ENCODE results near the gene TECPR2. TPM values are rescaled to one million over a fixed set of nuclear protein-coding genes. Genes with fewer than 3 reads are reported as not detected.
A peak's percentile ranks its signal among the peaks of the same experiment; 100 is the strongest.
"Not testable (repeated sequence)": the region's sequence is repeated elsewhere in the genome, so short reads cannot be mapped to it uniquely, and the experiment has no call there.

Gene TECPR2
- total RNA-seq, 1 experiment from 2014 or later, result 29.7 TPM

GRCh38 chr14:102545461-102546265 is 182.9 kb downstream of the TECPR2 start:
- Histone ChIP-seq H3K9me3 (ENCODE audit: insufficient read depth, low read depth) (no peaks in the 10 kb centered on the region), H3K9me2 (ENCODE audit: insufficient read depth) (no peaks in the 10 kb centered on the region), H3K4me2 (peak overlapping the region; percentile 73), H3F3A (ENCODE audit: insufficient read depth, low read depth) (peaks cover 28% of the 10 kb centered on the region; the same call in 1 of the 2 replicates), H2AFZ (no peak overlapping the region), H3K27ac (no peak overlapping the region), H3K27me3 (ENCODE audit: insufficient read depth, low read depth) (peaks cover 14% of the 10 kb centered on the region; the same call in 1 of the 2 replicates), H3K4me3 (no peak overlapping the region), H4K20me1 (ENCODE audit: insufficient read depth) (no peaks in the 10 kb centered on the region), H3K79me2 (ENCODE audit: low read depth) (no peaks in the 10 kb centered on the region), H3K4me1 (replicated peaks; ENCODE audit: insufficient read depth) (peaks cover 25% of the 10 kb centered on the region), H3K36me3 (ENCODE audit: low read depth) (no peaks in the 10 kb centered on the region)
- POLR2A ChIA-PET (ENCODE audit: unreplicated experiment), result no interaction called here
- TF ChIP-seq EZH2 (IDR thresholded peaks at IDR 0.05; ENCODE audit: low read depth) (no peak), CTCF (conservative IDR thresholded peaks at IDR 0.05) (no peak)
- CTCF ChIA-PET, result no interaction called here
- DNase-seq, result peak in 1 of 2 experiments; percentile 35
- no TSS peak for BruUV-seq (replicated peaks)
- intact Hi-C loops (cut with micrococcal nuclease; ENCODE audit: unreplicated experiment), result no loop called here

GRCh38 chr14:102548616-102549240 is 186.0 kb downstream of the TECPR2 start:
- TF ChIP-seq EZH2 (IDR thresholded peaks at IDR 0.05; ENCODE audit: low read depth), result no peak
- H2AFZ ChIP-seq, result no peak overlapping the region
- no peaks in the 10 kb centered on the region for H3K9me2 ChIP-seq (ENCODE audit: insufficient read depth)
- H3K27ac ChIP-seq, result no peak overlapping the region
- peaks cover 46% of the 10 kb centered on the region; the same call in 1 of the 2 replicates for H3F3A ChIP-seq (ENCODE audit: insufficient read depth, low read depth)
- no peak overlapping the region for H3K4me3 ChIP-seq
- H3K9me3 ChIP-seq (ENCODE audit: insufficient read depth, low read depth), result no peaks in the 10 kb centered on the region
- H3K36me3 ChIP-seq (ENCODE audit: low read depth), result no peaks in the 10 kb centered on the region
- H3K79me2 ChIP-seq (ENCODE audit: low read depth), result peaks cover 12% of the 10 kb centered on the region
- peaks cover 48% of the 10 kb centered on the region for H3K4me1 ChIP-seq (replicated peaks; ENCODE audit: insufficient read depth)
- POLR2A ChIA-PET (ENCODE audit: unreplicated experiment), result interaction anchor here (0.5 kb wide), 1 partner anchor 20 kb away, joined by 4 read pairs; no protein-coding TSS in a partner anchor
- no peaks in the 10 kb centered on the region for H4K20me1 ChIP-seq (ENCODE audit: insufficient read depth)
- BruUV-seq (replicated peaks), result no TSS peak
- intact Hi-C loops (cut with micrococcal nuclease; ENCODE audit: unreplicated experiment), result no loop called here
- peaks cover 14% of the 10 kb centered on the region; the same call in 1 of the 2 replicates for H3K27me3 ChIP-seq (ENCODE audit: insufficient read depth, low read depth)
- CTCF ChIA-PET, result no interaction called here
- H3K4me2 ChIP-seq, result no peak overlapping the region
- no peak for DNase-seq

GRCh38 chr14:102550927-102551401 is 188.2 kb downstream of the TECPR2 start:
- Histone ChIP-seq H3F3A (ENCODE audit: insufficient read depth, low read depth) (peaks cover 30% of the 10 kb centered on the region; the same call in 1 of the 2 replicates), H3K4me1 (replicated peaks; ENCODE audit: insufficient read depth) (peaks cover 35% of the 10 kb centered on the region), H3K79me2 (ENCODE audit: low read depth) (peaks cover 16% of the 10 kb centered on the region)
- H4K20me1 ChIP-seq (ENCODE audit: insufficient read depth); H3K9me3 ChIP-seq (ENCODE audit: insufficient read depth, low read depth); H3K4me2 ChIP-seq; CTCF ChIA-PET; H3K4me3 ChIP-seq; intact Hi-C loops (cut with micrococcal nuclease; ENCODE audit: unreplicated experiment); H3K36me3 ChIP-seq (ENCODE audit: low read depth); H3K27ac ChIP-seq; POLR2A ChIA-PET (ENCODE audit: unreplicated experiment); H2AFZ ChIP-seq; H3K9me2 ChIP-seq (ENCODE audit: insufficient read depth); H3K27me3 ChIP-seq (ENCODE audit: insufficient read depth, low read depth); BruUV-seq (replicated peaks); DNase-seq: not testable (repeated sequence)

Small RNA genes lying within 50 kb of the gene (microRNA-seq; reads per million reads assigned to microRNA genes)
- gene MIR4309 (ENCODE audit: borderline number of aligned reads, borderline replicate concordance), result not detected

Other genes with a start within 250 kb of the TECPR2 start
- gene WDR20, start 223.0 kb upstream of the TECPR2 start, total RNA-seq (2021), result 62.2 and 93.5 TPM in 2 replicates
- gene MOK, start 57.8 kb upstream of the TECPR2 start, total RNA-seq (2021), result 72.1 and 74.3 TPM in 2 replicates
- gene ZNF839, start 43.2 kb upstream of the TECPR2 start, total RNA-seq (2021), result 11.8 and 16.3 TPM in 2 replicates
- 54.6 and 65.1 TPM in 2 replicates for gene CINP, start 51 bp upstream of the TECPR2 start, total RNA-seq (2021)
- gene ANKRD9, start 146.8 kb downstream of the TECPR2 start, total RNA-seq (2021), result 44.6 and 68.8 TPM in 2 replicates
- 54.2 and 67.2 TPM in 2 replicates for gene RCOR1, start 229.7 kb downstream of the TECPR2 start, total RNA-seq (2021)

All from PC-9 (cell line).